A673 (cell line): ENCODE data around the gene JARID2. TPM values are rescaled to one million over a fixed set of nuclear protein-coding genes. Genes with fewer than 3 reads are reported as not detected.

ENCODE experiments used
- BruUV-seq: library from RNA; stranded (reverse); fragments of 400-500 nt; replicated peaks from 2 replicates; lab custom pipeline; 2021; lab: Mats Ljungman, UMichigan
- CTCF ChIA-PET: fragments of 300-600 bp; sonication (Branson Sonifier 250); formaldehyde crosslinking; loops from one replicate; lab custom pipeline; 2022; ENCODE audit warnings: antibody characterized with exemption; lab: Charles Lee
- POLR2A ChIA-PET: fragments of 300-600 bp; sonication (Branson Sonifier 250); formaldehyde crosslinking; loops from one replicate; lab custom pipeline; 2022; ENCODE audit warnings: antibody characterized with exemption; ENCODE audit not compliant: low non-redundant PET; lab: Charles Lee
- DNase-seq: peaks from one replicate; pipeline ENCODE4 v3.0.0-alpha.2; 2015; ENCODE audit warnings: low spot score
- H3K27ac ChIP-seq: fragments of 200-600 bp; sonication (generic); 2 replicates; pipeline ENCODE4 v1.5.1; 2016; ENCODE audit warnings: mixed run types, low read depth, mild to moderate bottlenecking, mixed read lengths, antibody characterized with exemption, low read length; ENCODE audit not compliant: poor library complexity, severe bottlenecking
- H3K27me3 ChIP-seq: fragments of 200-600 bp; sonication (generic); replicated peaks from 2 replicates; pipeline ENCODE4 v1.6.1; 2017; ENCODE audit warnings: mixed run types, low read depth, mild to moderate bottlenecking, mixed read lengths, antibody characterized with exemption, low read length; ENCODE audit not compliant: insufficient read depth, poor library complexity
- H3K36me3 ChIP-seq: fragments of 200-600 bp; sonication (generic); 2 replicates; pipeline ENCODE4 v1.6.1; 2016; ENCODE audit warnings: mixed run types, mild to moderate bottlenecking, mixed read lengths, antibody characterized with exemption, low read length; ENCODE audit not compliant: insufficient read depth, poor library complexity, severe bottlenecking
- H3K4me1 ChIP-seq: fragments of 200-600 bp; sonication (generic); 2 replicates; pipeline ENCODE4 v1.6.1; 2017; ENCODE audit warnings: mixed run types, mild to moderate bottlenecking, mixed read lengths, antibody characterized with exemption, low read length; ENCODE audit not compliant: insufficient read depth, poor library complexity, severe bottlenecking
- H3K4me3 ChIP-seq: fragments of 200-600 bp; sonication (generic); 2 replicates; pipeline ENCODE4 v1.5.1; 2016; ENCODE audit warnings: low read depth, mixed run types, mild to moderate bottlenecking, mixed read lengths, low read length; ENCODE audit not compliant: poor library complexity, severe bottlenecking
- H3K9me3 ChIP-seq: fragments of 200-600 bp; sonication (generic); 2 replicates; pipeline ENCODE4 v1.6.1; 2016; ENCODE audit warnings: mixed run types, low read depth, mild to moderate bottlenecking, mixed read lengths, antibody characterized with exemption, low read length; ENCODE audit not compliant: poor library complexity, severe bottlenecking
- CTCF ChIP-seq: fragments of 300-800, 200-600 bp; sonication (generic); conservative IDR thresholded peaks from 2 replicates; pipeline ENCODE4 v1.5.1; 2017; ENCODE audit warnings: low read depth, mild to moderate bottlenecking, antibody characterized with exemption, low read length, moderate library complexity, mixed read lengths
- EZH2 ChIP-seq: fragments of 200-600 bp; sonication (generic); IDR thresholded peaks from 2 replicates; pipeline ENCODE4 v1.6.1; 2017; ENCODE audit warnings: borderline replicate concordance, low read depth, mild to moderate bottlenecking, mixed read lengths, antibody characterized with exemption, low read length; ENCODE audit not compliant: poor library complexity, severe bottlenecking
- intact Hi-C: fragments of 100-400 bp; cut with micrococcal nuclease; formaldehyde crosslinking; loops from one replicate; pipeline ENCODE4 v1.10.0; 2022; ENCODE audit not compliant: unreplicated experiment
- total RNA-seq: library from RNA; stranded (reverse); gene quantifications from 2 replicates; pipeline ENCODE4 v1.2.3, GENCODE V29; 2021

Gene JARID2
- total RNA-seq, 1 experiment from 2014 or later = 29.4 TPM

GRCh38 chr6:15416932-15417509, 171.2 kb downstream of the JARID2 start:
- peaks cover 14% of the 10 kb centered on the region for H3K4me1 ChIP-seq
- H3K27ac ChIP-seq = no peak overlapping the region
- no TSS peak for BruUV-seq
- H3K4me3 ChIP-seq = no peak overlapping the region
- H3K9me3 ChIP-seq = peaks cover 11% of the 10 kb centered on the region
- DNase-seq = no peak
- H3K27me3 ChIP-seq = no peaks in the 10 kb centered on the region
- ChIA-PET POLR2A (no interaction called here), CTCF (no interaction called here)
- intact Hi-C loops = no loop called here
- H3K36me3 ChIP-seq = no peaks in the 10 kb centered on the region
- no peak for TF ChIP-seq CTCF
- no peak for TF ChIP-seq EZH2

GRCh38 chr6:15417811-15418210, 171.9 kb downstream of the JARID2 start:
- Histone ChIP-seq H3K4me3 (no peak overlapping the region), H3K27me3 (no peaks in the 10 kb centered on the region), H3K9me3 (peaks cover 11% of the 10 kb centered on the region), H3K36me3 (no peaks in the 10 kb centered on the region), H3K4me1 (peaks cover 21% of the 10 kb centered on the region), H3K27ac (no peak overlapping the region)
- no TSS peak for BruUV-seq
- ChIA-PET CTCF (interaction anchor here (0.6 kb wide), 1 partner anchor 765 kb away, joined by 4 read pairs; no protein-coding TSS in a partner anchor), POLR2A (no interaction called here)
- TF ChIP-seq CTCF = no peak
- TF ChIP-seq EZH2 = no peak
- peak; percentile 73 for DNase-seq
- intact Hi-C loops = no loop called here

GRCh38 chr6:15419493-15419892, 173.6 kb downstream of the JARID2 start:
- Histone ChIP-seq H3K27me3 (no peaks in the 10 kb centered on the region), H3K36me3 (no peaks in the 10 kb centered on the region), H3K27ac (no peak overlapping the region), H3K4me3 (no peak overlapping the region), H3K9me3 (peaks cover 11% of the 10 kb centered on the region), H3K4me1 (peaks cover 7% of the 10 kb centered on the region)
- intact Hi-C loops = no loop called here
- no peak for DNase-seq
- ChIA-PET POLR2A (no interaction called here), CTCF (no interaction called here)
- TF ChIP-seq CTCF (no peak), EZH2 (no peak)
- BruUV-seq = no TSS peak
